Measurements from ENCODE around the gene C7. TPM values are rescaled to one million over a fixed set of nuclear protein-coding genes. Genes with fewer than 3 reads are reported as not detected.

The C7 gene
- total RNA-seq, 1 donor from 2014 or later = 0.33 TPM

GRCh38 chr5:40960037-40960436 lies 50.7 kb downstream of the C7 start:
- Mint-ChIP-seq H3K27me3 (ENCODE audit: low read depth) (no peaks in the 10 kb centered on the region), H3K4me1 (peaks cover 3% of the 10 kb centered on the region), H3K36me3 (ENCODE audit: low read depth) (no peaks in the 10 kb centered on the region), H3K4me3 (no peak overlapping the region), H3K9me3 (peaks cover 3% of the 10 kb centered on the region), H3K27ac (ENCODE audit: unreplicated experiment) (no peak overlapping the region)
- TF ChIP-seq, protein P1, sequence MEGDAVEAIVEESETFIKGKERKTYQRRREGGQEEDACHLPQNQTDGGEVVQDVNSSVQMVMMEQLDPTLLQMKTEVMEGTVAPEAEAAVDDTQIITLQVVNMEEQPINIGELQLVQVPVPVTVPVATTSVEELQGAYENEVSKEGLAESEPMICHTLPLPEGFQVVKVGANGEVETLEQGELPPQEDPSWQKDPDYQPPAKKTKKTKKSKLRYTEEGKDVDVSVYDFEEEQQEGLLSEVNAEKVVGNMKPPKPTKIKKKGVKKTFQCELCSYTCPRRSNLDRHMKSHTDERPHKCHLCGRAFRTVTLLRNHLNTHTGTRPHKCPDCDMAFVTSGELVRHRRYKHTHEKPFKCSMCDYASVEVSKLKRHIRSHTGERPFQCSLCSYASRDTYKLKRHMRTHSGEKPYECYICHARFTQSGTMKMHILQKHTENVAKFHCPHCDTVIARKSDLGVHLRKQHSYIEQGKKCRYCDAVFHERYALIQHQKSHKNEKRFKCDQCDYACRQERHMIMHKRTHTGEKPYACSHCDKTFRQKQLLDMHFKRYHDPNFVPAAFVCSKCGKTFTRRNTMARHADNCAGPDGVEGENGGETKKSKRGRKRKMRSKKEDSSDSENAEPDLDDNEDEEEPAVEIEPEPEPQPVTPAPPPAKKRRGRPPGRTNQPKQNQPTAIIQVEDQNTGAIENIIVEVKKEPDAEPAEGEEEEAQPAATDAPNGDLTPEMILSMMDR (conservative IDR thresholded peaks at IDR 0.05) = no peak
- no peak for DNase-seq (ENCODE audit: low read depth, low spot score)

DNA sequence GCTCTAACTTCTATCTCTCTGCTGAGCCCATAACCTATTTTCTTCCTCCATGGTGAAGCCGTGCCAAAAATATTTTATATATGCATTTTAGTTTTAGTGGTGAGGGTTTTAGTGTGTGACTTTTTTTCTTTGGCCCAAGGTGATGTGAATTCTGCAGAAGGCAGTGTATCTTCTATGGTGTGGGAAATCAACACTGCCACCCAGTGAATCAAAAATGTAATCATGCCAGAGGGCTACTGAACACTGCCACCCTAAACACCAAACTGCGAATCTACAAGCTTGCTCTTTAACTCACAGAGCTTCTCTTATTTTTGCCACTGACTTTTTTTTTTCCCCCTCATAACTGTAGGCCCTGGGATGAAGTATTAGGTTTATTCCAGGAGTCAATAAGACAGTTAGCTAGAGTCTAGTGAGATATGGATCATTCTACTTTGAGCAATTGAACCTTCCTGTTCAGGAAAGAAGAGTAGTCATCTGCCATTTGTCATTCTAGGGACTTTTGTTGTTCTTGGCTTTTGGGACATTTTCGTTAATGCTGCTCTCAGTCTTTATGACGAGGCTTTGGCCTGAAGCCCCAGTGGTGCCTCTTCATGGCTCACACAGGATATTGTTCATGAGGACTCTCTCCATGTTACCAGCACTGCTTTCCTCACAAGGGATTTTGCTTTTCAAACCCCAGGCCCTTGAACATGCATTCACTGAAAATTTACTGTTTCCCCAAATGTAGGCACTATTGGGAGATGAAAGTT lies 53.1 kb downstream of the C7 start:
- no peak for DNase-seq (ENCODE audit: low read depth, low spot score)
- no peak overlapping the region for H3K4me3 Mint-ChIP-seq
- no peaks in the 10 kb centered on the region for H3K36me3 Mint-ChIP-seq (ENCODE audit: low read depth)
- no peak overlapping the region for H3K27ac Mint-ChIP-seq (ENCODE audit: unreplicated experiment)
- no peaks in the 10 kb centered on the region for H3K27me3 Mint-ChIP-seq (ENCODE audit: low read depth)
- H3K9me3 Mint-ChIP-seq = peaks cover 3% of the 10 kb centered on the region
- H3K4me1 Mint-ChIP-seq = no peaks in the 10 kb centered on the region
- TF ChIP-seq, protein P1 (conservative IDR thresholded peaks at IDR 0.05) = no peak

DNA sequence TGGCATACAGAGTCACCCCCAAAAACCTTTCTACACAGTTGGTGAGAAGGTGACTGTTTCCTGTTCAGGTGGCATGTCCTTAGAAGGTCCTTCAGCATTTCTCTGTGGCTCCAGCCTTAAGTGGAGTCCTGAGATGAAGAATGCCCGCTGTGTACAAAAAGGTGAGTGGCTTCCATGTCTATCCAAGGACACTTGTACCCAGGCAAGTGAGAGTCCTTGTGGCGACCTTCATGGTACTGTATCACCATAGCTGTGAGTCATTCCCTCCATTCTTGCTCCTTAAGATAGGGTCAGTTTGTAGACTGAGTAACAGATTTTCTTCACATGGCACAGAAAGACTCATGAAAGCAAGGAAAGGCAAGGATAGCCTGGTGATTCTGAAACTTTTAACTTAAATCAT lies 63.1 kb downstream of the C7 start:
- no peaks in the 10 kb centered on the region for H3K27me3 Mint-ChIP-seq (ENCODE audit: low read depth)
- TF ChIP-seq, protein P1 (conservative IDR thresholded peaks at IDR 0.05) = no peak
- no peaks in the 10 kb centered on the region for H3K9me3 Mint-ChIP-seq
- no peaks in the 10 kb centered on the region for H3K4me1 Mint-ChIP-seq
- no peaks in the 10 kb centered on the region for H3K36me3 Mint-ChIP-seq (ENCODE audit: low read depth)
- H3K27ac Mint-ChIP-seq (ENCODE audit: unreplicated experiment) = no peak overlapping the region
- no peak for DNase-seq (ENCODE audit: low read depth, low spot score)
- H3K4me3 Mint-ChIP-seq = no peak overlapping the region

DNA sequence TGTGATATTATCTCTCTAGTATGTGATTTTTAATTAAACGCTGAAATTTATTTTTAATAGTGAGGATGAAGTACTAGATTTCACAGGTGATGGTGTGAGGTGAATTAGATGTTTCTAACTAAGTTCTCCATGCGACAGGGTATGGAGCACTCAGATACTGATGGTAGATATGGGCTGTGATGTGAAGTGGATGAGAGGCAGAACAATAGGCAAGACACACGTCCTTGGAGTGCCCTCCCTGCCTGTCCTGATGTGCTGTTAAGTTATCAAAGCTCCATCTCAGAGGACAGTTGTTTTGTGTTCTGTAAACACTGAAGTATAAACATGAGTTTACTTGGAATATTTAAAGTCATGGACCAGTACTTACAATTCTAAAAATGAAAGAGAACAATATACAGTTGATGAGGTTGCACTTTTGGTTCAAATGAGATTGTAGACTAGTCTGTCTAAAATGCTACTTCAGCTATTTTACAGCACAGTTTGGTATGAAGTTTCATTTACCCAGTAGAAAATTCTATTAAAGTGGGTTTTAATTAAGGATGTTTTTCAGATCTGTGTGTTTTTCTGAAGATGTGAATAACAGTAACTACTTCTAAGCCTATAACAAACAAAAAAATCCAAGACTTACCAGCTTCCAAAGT lies 64.2 kb downstream of the C7 start:
- Mint-ChIP-seq H3K9me3 (no peaks in the 10 kb centered on the region), H3K27ac (ENCODE audit: unreplicated experiment) (no peak overlapping the region), H3K4me3 (no peak overlapping the region), H3K36me3 (ENCODE audit: low read depth) (no peaks in the 10 kb centered on the region), H3K4me1 (no peaks in the 10 kb centered on the region), H3K27me3 (ENCODE audit: low read depth) (no peaks in the 10 kb centered on the region)
- DNase-seq (ENCODE audit: low read depth, low spot score) = no peak
- TF ChIP-seq, protein P1 (conservative IDR thresholded peaks at IDR 0.05) = no peak

DNA sequence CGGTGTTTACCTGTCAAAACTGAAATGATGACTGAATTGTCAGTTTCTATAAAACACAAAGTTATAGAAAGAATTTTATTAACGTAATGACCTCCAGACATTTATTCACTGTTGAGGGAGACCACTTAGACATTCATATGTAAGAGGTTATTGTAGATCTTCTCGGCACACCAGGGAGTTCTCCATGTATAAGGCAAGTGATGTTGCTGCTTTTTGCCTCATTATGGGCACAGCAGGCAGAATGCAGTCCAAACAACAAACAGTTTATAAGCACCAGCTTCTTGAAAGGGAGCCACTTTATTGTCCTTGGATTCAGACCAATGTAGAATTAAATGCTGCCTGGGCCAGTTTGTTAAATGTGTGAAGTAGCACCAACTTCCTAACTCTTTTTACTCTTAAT lies 66.7 kb downstream of the C7 start:
- H3K9me3 Mint-ChIP-seq = no peaks in the 10 kb centered on the region
- no peaks in the 10 kb centered on the region for H3K4me1 Mint-ChIP-seq
- no peak overlapping the region for H3K27ac Mint-ChIP-seq (ENCODE audit: unreplicated experiment)
- no peaks in the 10 kb centered on the region for H3K36me3 Mint-ChIP-seq (ENCODE audit: low read depth)
- no peak for DNase-seq (ENCODE audit: low read depth, low spot score)
- TF ChIP-seq, protein P1 (conservative IDR thresholded peaks at IDR 0.05) = no peak
- no peaks in the 10 kb centered on the region for H3K27me3 Mint-ChIP-seq (ENCODE audit: low read depth)
- no peak overlapping the region for H3K4me3 Mint-ChIP-seq
